Hematopoietic multipotent progenitor cell treated with erythropoietin and hydrocortisone succinate and interleukin-3 and kit ligand, for 17 days (in vitro differentiated cells): ENCODE measurements around the gene MYO1B.

Source experiments
- DNase-seq: peaks from one replicate; pipeline ENCODE4 v3.0.0-alpha.2; 2015; ENCODE audit warnings: low spot score

The MYO1B gene

GRCh38 chr2:191362841-191363240 is 117.6 kb downstream of the MYO1B start:
- DNase-seq, result no peak

- no peak for DNase-seq
Observed at GRCh38 chr2:191363267-191363666, 118.1 kb downstream of the MYO1B start.

GRCh38 chr2:191365089-191365488 is 119.9 kb downstream of the MYO1B start:
- no peak for DNase-seq

- DNase-seq, result no peak
Observed at GRCh38 chr2:191366199-191366598, 121.0 kb downstream of the MYO1B start.

- no peak for DNase-seq
Observed at GRCh38 chr2:191369034-191369433, 123.8 kb downstream of the MYO1B start.

GRCh38 chr2:191374366-191374765 is 129.2 kb downstream of the MYO1B start:
- no peak for DNase-seq

GRCh38 chr2:191374939-191375338 is 129.7 kb downstream of the MYO1B start:
- no peak for DNase-seq

GRCh38 chr2:191376981-191377629 is 131.9 kb downstream of the MYO1B start:
- no peak for DNase-seq

- no peak for DNase-seq
Observed at GRCh38 chr2:191379375-191379774, 134.2 kb downstream of the MYO1B start.

GRCh38 chr2:191382801-191383200 is 137.6 kb downstream of the MYO1B start:
- DNase-seq, result no peak

GRCh38 chr2:191383486-191383885 is 138.3 kb downstream of the MYO1B start:
- no peak for DNase-seq

GRCh38 chr2:191384829-191385228 is 139.6 kb downstream of the MYO1B start:
- DNase-seq, result no peak

GRCh38 chr2:191385416-191386160 is 140.4 kb downstream of the MYO1B start:
- DNase-seq, result no peak

GRCh38 chr2:191386938-191387536 is 141.8 kb downstream of the MYO1B start:
- no peak for DNase-seq

- no peak for DNase-seq
Observed at GRCh38 chr2:191389288-191389687, 144.1 kb downstream of the MYO1B start.

GRCh38 chr2:191391171-191391570 is 146.0 kb downstream of the MYO1B start:
- no peak for DNase-seq

GRCh38 chr2:191394043-191394442 is 148.8 kb downstream of the MYO1B start:
- no peak for DNase-seq

- DNase-seq, result no peak
Observed at GRCh38 chr2:191396794-191397193, 151.6 kb downstream of the MYO1B start.

GRCh38 chr2:191399601-191400000 is 154.4 kb downstream of the MYO1B start:
- no peak for DNase-seq

- DNase-seq, result no peak
Observed at GRCh38 chr2:191401287-191401686, 156.1 kb downstream of the MYO1B start.

GRCh38 chr2:191402966-191403565 is 157.9 kb downstream of the MYO1B start:
- DNase-seq, result no peak

- no peak for DNase-seq
Observed at GRCh38 chr2:191404568-191404991, 159.4 kb downstream of the MYO1B start.

GRCh38 chr2:191405546-191405945 is 160.3 kb downstream of the MYO1B start:
- DNase-seq, result no peak
